NCI-H1417 (cell line): ENCODE data around the gene GNL1.
"Not testable (repeated sequence)": the region's sequence is repeated elsewhere in the genome, so short reads cannot be mapped to it uniquely, and the experiment has no call there.

Experiments
- DNase-seq, 3 experiments: peaks; one replicate each; lab custom pipeline; 2025; lab: John Stamatoyannopoulos, UW

The GNL1 gene

GRCh38 chr6:30495993-30496392 lies 60.3 kb downstream of the GNL1 start:
- no peak for DNase-seq

- not testable (repeated sequence) for DNase-seq
Observed at GRCh38 chr6:30495060-30495459, 61.2 kb downstream of the GNL1 start.

GRCh38 chr6:30494291-30494861 lies 61.9 kb downstream of the GNL1 start:
- DNase-seq = no peak

GRCh38 chr6:30493643-30494250 lies 62.5 kb downstream of the GNL1 start:
- DNase-seq = no peak

GRCh38 chr6:30491991-30492952 lies 64.0 kb downstream of the GNL1 start:
- DNase-seq = no peak
